WI38 (cell line): ENCODE results near the gene PFKFB3.

Experiments
- H3K4me3 ChIP-seq: 2 replicates; pipeline ENCODE4 v1.5.1; 2011; ENCODE audit warnings: low read depth, mild to moderate bottlenecking, control low read depth, low read length
- TF ChIP-seq, protein P1 (sequence below): IDR thresholded peaks from 2 replicates; pipeline ENCODE4 v1.5.1; 2012; ENCODE audit warnings: low read depth, mild to moderate bottlenecking, control low read depth, low read length

The PFKFB3 gene

DNA sequence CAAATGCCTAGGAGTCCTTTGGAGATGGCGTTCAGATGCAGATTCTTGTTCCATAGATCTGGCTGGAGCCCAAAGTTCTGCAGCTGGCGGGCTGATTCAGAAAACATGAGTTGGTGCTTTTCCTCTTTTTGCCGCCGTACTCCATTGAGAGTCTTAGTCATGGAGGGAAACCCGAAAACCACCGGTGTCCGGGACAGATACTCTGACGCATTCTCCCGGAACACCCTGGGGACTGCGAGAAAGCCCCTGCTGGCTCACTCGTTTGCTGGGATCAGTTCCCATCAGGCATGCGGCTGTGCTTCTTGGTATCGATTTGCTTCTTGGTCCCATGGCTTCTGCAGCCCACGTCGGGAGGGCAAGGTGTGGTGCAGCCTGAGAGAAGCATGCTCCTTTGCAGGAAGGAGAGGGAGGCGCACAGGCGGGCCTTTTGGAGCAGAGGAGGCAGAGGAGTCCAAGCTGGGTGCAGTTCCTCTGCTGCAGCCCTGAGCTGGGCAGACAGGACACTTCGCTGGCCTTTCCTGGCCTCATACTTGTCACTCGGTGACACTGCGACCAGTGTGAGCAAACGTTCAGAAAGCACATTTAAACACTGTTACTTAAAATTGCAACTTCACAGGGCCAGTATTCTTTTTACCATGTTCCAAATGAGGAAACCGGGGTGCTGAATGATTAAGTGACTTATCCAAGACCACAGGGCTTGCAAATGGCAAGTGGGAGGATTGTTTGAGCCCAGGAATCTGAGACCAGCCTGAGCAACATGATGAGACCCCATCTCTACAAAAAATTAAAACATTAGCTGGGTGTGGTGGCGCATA is 30.6 kb upstream of the PFKFB3 start:
- H3K4me3 ChIP-seq, result peak overlapping the region; percentile 36
- TF ChIP-seq, protein P1, sequence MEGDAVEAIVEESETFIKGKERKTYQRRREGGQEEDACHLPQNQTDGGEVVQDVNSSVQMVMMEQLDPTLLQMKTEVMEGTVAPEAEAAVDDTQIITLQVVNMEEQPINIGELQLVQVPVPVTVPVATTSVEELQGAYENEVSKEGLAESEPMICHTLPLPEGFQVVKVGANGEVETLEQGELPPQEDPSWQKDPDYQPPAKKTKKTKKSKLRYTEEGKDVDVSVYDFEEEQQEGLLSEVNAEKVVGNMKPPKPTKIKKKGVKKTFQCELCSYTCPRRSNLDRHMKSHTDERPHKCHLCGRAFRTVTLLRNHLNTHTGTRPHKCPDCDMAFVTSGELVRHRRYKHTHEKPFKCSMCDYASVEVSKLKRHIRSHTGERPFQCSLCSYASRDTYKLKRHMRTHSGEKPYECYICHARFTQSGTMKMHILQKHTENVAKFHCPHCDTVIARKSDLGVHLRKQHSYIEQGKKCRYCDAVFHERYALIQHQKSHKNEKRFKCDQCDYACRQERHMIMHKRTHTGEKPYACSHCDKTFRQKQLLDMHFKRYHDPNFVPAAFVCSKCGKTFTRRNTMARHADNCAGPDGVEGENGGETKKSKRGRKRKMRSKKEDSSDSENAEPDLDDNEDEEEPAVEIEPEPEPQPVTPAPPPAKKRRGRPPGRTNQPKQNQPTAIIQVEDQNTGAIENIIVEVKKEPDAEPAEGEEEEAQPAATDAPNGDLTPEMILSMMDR, result no peak

DNA sequence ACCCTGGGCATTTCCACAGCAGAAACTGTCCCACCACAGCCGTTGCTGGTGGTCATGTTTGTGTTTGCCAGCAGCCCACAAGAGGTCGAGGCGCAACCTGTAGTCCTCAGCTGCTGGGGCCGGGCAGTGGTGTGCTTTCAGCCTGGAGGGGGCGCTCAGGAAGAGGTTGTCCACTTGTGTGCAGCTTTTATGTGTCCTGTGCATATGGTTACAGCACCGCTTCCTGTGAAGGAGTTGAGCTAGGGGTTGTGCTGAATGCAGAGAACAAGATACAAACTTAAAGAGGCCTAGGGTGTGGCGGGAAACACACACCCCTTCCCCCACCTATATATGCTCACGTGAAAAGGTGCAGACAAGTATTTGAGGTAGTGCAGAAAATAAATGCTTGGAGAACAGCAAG is 29.5 kb upstream of the PFKFB3 start:
- no peak overlapping the region for H3K4me3 ChIP-seq
- TF ChIP-seq, protein P1, result no peak

DNA sequence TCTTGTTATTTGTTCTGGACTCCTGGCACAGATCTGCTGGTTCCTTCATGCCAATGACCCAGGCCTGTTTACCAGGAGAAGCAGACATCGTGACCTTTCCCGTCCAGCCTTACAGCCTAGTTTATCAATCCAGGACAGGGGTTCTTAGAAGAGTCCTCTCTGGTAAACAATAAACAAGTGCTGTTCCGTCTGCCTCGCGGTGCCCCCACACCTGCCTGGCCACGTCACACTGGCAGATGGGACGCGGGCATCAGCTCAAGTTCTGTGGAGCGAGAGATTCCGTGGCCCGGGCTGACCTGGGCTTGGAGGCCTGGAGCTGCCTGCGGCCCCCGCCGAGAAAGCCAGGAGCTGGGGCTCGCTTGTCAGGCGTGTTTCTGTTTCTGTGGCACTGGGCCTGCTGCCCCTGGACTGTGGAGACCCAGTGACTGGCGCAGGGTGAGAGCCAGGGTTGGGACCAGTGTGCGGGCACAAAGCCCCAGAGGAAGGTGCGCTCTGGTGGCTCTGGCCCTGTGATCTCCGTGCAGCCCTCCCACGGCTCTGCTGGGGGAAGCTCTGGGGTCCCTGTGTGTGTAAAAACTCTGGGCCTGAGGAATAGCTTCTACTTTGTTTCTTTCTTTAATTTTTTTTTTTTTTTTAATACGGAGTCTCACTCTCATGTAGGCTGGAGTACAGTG is 28.4 kb upstream of the PFKFB3 start:
- H3K4me3 ChIP-seq, result no peak overlapping the region
- TF ChIP-seq, protein P1, result no peak

DNA sequence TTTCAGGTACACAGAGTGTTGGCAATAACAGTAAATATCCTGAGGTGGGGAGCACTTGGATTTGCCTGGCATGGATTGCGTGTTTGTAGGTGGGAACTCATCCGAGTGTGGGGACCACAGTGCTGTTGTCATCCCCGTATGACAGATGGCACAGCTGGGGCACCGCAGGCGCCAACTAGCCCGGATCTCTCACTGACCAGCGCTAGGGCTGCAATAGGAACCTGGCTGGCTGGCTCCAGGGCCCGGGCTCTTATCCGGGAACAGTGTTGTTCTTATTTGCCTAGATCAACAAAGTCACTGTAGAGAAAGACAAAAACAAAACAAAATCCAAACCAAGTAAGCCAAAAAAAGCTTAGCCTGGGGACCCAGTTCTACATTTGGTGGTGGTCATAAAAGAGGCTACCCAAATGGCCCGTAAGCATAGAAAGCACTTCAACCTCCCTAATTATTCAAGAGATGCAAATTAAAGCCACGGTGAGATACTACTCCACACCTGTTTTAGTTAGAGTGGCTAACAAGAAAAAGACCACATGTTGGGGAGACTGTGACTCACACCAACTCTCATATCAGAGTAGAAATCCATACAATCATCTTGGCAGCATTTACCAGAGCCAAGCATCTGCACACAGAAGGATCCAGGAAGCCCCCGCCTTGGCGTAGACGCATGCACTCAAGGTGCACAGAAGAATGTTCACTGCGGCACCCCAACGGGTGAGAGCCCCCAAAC is 27.2 kb upstream of the PFKFB3 start:
- no peak overlapping the region for H3K4me3 ChIP-seq
- TF ChIP-seq, protein P1, result no peak

DNA sequence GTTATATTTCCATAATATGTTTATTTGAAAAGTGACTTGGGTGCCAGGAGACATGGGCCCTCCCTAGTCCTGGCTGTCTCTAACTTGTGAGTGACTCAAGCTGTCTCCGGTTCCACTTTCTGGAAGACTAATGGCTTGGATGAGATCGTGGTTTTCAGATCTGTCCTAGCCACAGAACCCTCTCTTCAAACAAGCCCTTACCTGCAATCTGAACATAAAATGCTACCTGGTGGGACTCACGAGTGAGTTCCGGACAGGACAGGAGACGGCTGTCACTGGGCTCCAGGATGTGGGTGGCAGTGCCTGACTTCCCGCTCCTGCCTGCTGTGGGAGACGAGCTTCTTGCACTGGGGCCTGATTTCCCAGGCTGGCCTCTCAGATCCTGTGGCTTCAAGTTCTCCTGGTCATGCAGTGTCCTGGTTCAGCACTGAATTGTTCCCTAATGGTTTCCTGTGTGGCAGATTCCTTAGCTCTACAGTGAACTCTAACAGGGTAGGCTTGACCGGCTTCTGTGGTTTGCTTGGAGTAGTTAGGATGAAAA is 26.0 kb upstream of the PFKFB3 start:
- no peak overlapping the region for H3K4me3 ChIP-seq

DNA sequence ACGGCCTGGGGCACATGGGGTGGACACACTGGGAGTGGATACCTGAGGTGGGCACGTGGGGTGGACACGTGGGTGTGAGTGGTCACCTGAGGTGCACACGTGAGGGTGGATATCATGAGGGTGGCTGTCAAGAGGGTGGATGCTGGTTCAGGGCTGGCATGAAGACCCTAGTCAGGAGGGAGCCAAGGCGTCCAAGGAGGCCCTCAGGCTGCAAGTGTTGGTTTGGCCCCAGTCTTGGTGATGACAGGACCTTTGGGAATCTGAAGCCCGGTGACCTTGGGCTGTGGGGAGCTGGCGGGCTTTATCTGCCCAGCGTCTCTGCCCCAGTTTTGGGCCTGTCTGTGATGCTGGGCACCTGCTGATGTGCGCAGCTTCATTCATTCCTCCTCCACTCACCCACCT is 24.9 kb upstream of the PFKFB3 start:
- TF ChIP-seq, protein P1, result no peak
- no peak overlapping the region for H3K4me3 ChIP-seq

More for the DNA sequence above, 26.0 kb upstream of the PFKFB3 start:
- TF ChIP-seq, protein P1, result no peak
